Fibroblast of lung (primary cell): Measurements from ENCODE around the gene HMGCR. TPM values are rescaled to one million over a fixed set of nuclear protein-coding genes. Genes with fewer than 3 reads are reported as not detected.

Source experiments
- DNase-seq, 2 donors: peaks; one replicate each; pipeline versions ENCODE4 v3.0.0 to v3.0.0-alpha.2; 2010; ENCODE audit warnings: low read depth in 2 of 2
- H2AFZ ChIP-seq: 2 replicates; pipeline ENCODE4 v1.5.1; 2012; ENCODE audit warnings: low read length, control low read depth, inconsistent platforms
- H3K27ac ChIP-seq: 2 replicates; pipeline ENCODE4 v1.5.1; 2011; ENCODE audit warnings: low read length, control low read depth; ENCODE audit not compliant: insufficient read depth
- H3K27me3 ChIP-seq: 2 replicates; pipeline ENCODE4 v1.5.1; 2011; ENCODE audit warnings: mild to moderate bottlenecking, low read length; ENCODE audit not compliant: control insufficient read depth, insufficient read depth
- H3K36me3 ChIP-seq: 2 replicates; pipeline ENCODE4 v1.5.1; 2011; ENCODE audit warnings: low read length; ENCODE audit not compliant: control insufficient read depth, insufficient read depth
- H3K4me1 ChIP-seq: 2 replicates; pipeline ENCODE4 v1.5.1; 2011; ENCODE audit warnings: low read length; ENCODE audit not compliant: control insufficient read depth, insufficient read depth; ENCODE audit errors: extremely low read depth
- H3K4me2 ChIP-seq: 2 replicates; pipeline ENCODE4 v1.5.1; 2011; ENCODE audit warnings: low read length, control low read depth; ENCODE audit not compliant: insufficient read depth; ENCODE audit errors: extremely low read depth
- H3K4me3 ChIP-seq, 4 experiments: fragments of 200-600 bp in 1 of 4; sonication (generic) in 1 of 4; replicated peaks in 1 of 4; 2 replicates each; pipeline ENCODE4 v1.5.1; 2011 to 2016; ENCODE audit warnings: low read length in 4 of 4, low read depth in 3 of 4, mild to moderate bottlenecking in 3 of 4, control low read depth in 2 of 4, inconsistent platforms in 1 of 4, mixed read lengths in 1 of 4; ENCODE audit not compliant: insufficient read depth in 1 of 4; ENCODE audit errors: control extremely low read depth in 1 of 4
- H3K79me2 ChIP-seq: 2 replicates; pipeline ENCODE4 v1.5.1; 2012; ENCODE audit warnings: mild to moderate bottlenecking, low read length, inconsistent platforms; ENCODE audit not compliant: control insufficient read depth, insufficient read depth
- H3K9ac ChIP-seq: 2 replicates; pipeline ENCODE4 v1.5.1; 2011; ENCODE audit warnings: mild to moderate bottlenecking, low read length, control low read depth; ENCODE audit not compliant: insufficient read depth
- H3K9me3 ChIP-seq: 2 replicates; pipeline ENCODE4 v1.5.1; 2012; ENCODE audit warnings: low read depth, low read length; ENCODE audit not compliant: control insufficient read depth, insufficient read depth
- H4K20me1 ChIP-seq: 2 replicates; pipeline ENCODE4 v1.5.1; 2011; ENCODE audit warnings: low read length; ENCODE audit not compliant: control insufficient read depth, insufficient read depth; ENCODE audit errors: extremely low read depth
- CTCF ChIP-seq, 2 donors: IDR thresholded peaks in 1 of 2; conservative IDR thresholded peaks in 1 of 2; 1 replicate in 1 of 2; 2 replicates in 1 of 2; pipeline ENCODE4 v1.5.1; 2011 to 2012; ENCODE audit warnings: low read length in 2 of 2, control low read depth in 1 of 2, inconsistent platforms in 1 of 2, low read depth in 1 of 2, mild to moderate bottlenecking in 1 of 2
- EZH2 ChIP-seq: IDR thresholded peaks from 2 replicates; pipeline ENCODE4 v1.5.1; 2012; ENCODE audit warnings: low read length, control low read depth, mild to moderate bottlenecking; ENCODE audit errors: missing control alignments
- polyA plus RNA-seq, 2 donors: library from polyadenylated mRNA; depleted of rRNA in 1 of 2; stranded (reverse) in 1 of 2; unstranded in 1 of 2; fragments of >200 nt; gene quantifications; 2 replicates each; pipeline ENCODE4 v1.2.1, GENCODE V29; 2011 to 2012; ENCODE audit warnings: missing spikeins in 1 of 2
- total RNA-seq: library from RNA; depleted of rRNA; stranded (reverse); fragments of >200 nt; gene quantifications from 2 replicates; pipeline ENCODE4 v1.2.1, GENCODE V29; 2014

The HMGCR gene
- total and polyA plus RNA-seq, 2 donors (not counting 1 experiment from before 2014, with no cell fraction given): 132 to 225 TPM

- Histone ChIP-seq H3K4me3 (no peak overlapping the region), H3K4me1 (no peaks in the 10 kb centered on the region), H3K27me3 (no peaks in the 10 kb centered on the region), H3K4me2 (no peak overlapping the region), H3K9me3 (no peaks in the 10 kb centered on the region), H3K27ac (no peak overlapping the region), H3K36me3 (no peaks in the 10 kb centered on the region), H4K20me1 (no peaks in the 10 kb centered on the region), H3K79me2 (no peaks in the 10 kb centered on the region), H3K9ac (no peak overlapping the region), H2AFZ (no peak overlapping the region)
- no peak for DNase-seq
- TF ChIP-seq EZH2 (no peak), CTCF (conservative IDR thresholded peaks at IDR 0.05 in 1 of 2, IDR thresholded peaks at IDR 0.05 in 1 of 2; ENCODE audit: low read depth in 1 of 2, low read length in 2 of 2) (no peak)
Measured at GRCh38 chr5:75375414-75375813, 38.4 kb downstream of the HMGCR start.

GRCh38 chr5:75380099-75380498, 43.1 kb downstream of the HMGCR start:
- H3K9me3 ChIP-seq: no peaks in the 10 kb centered on the region
- H3K79me2 ChIP-seq: no peaks in the 10 kb centered on the region
- no peak for TF ChIP-seq EZH2
- no peak for TF ChIP-seq CTCF (conservative IDR thresholded peaks at IDR 0.05 in 1 of 2, IDR thresholded peaks at IDR 0.05 in 1 of 2; ENCODE audit: low read depth in 1 of 2, low read length in 2 of 2)
- DNase-seq: no peak
- no peak overlapping the region for H3K27ac ChIP-seq
- no peaks in the 10 kb centered on the region for H3K4me1 ChIP-seq
- no peak overlapping the region for H3K4me2 ChIP-seq
- peaks cover 3% of the 10 kb centered on the region for H3K36me3 ChIP-seq
- no peak overlapping the region for H3K4me3 ChIP-seq
- H3K27me3 ChIP-seq: no peaks in the 10 kb centered on the region
- H4K20me1 ChIP-seq: no peaks in the 10 kb centered on the region
- no peak overlapping the region for H3K9ac ChIP-seq
- H2AFZ ChIP-seq: no peak overlapping the region

- no peak overlapping the region for H3K9ac ChIP-seq
- no peak overlapping the region for H3K4me3 ChIP-seq
- H3K4me2 ChIP-seq: no peak overlapping the region
- TF ChIP-seq EZH2 (no peak), CTCF (conservative IDR thresholded peaks at IDR 0.05 in 1 of 2, IDR thresholded peaks at IDR 0.05 in 1 of 2; ENCODE audit: low read depth in 1 of 2, low read length in 2 of 2) (no peak)
- no peak overlapping the region for H3K27ac ChIP-seq
- no peaks in the 10 kb centered on the region for H3K27me3 ChIP-seq
- DNase-seq: no peak
- H4K20me1 ChIP-seq: no peaks in the 10 kb centered on the region
- H3K36me3 ChIP-seq: peaks cover 3% of the 10 kb centered on the region
- no peaks in the 10 kb centered on the region for H3K4me1 ChIP-seq
- H3K9me3 ChIP-seq: no peaks in the 10 kb centered on the region
- H3K79me2 ChIP-seq: no peaks in the 10 kb centered on the region
- no peak overlapping the region for H2AFZ ChIP-seq
Measured at GRCh38 chr5:75381456-75381855, 44.4 kb downstream of the HMGCR start.
